NOMO-1 treated with DMSO at 0.1 percent for 48 hours (cell line): ENCODE measurements around the gene HNRNPA0.
"Not testable (repeated sequence)": the region's sequence is repeated elsewhere in the genome, so short reads cannot be mapped to it uniquely, and the experiment has no call there.

Experiments used
- DNase-seq: peaks from one replicate; lab custom pipeline; 2025; ENCODE audit not compliant: unreplicated experiment; lab: John Stamatoyannopoulos, UW

The HNRNPA0 gene

GRCh38 chr5:137754188-137754960 is at the start of gene HNRNPA0:
Gene HNRNPA0, minus strand, starts transcription at chr5:137754363. Its CDS starts 297 bp downstream, at chr5:137754066.
- peak; percentile 96 for DNase-seq

DNA sequence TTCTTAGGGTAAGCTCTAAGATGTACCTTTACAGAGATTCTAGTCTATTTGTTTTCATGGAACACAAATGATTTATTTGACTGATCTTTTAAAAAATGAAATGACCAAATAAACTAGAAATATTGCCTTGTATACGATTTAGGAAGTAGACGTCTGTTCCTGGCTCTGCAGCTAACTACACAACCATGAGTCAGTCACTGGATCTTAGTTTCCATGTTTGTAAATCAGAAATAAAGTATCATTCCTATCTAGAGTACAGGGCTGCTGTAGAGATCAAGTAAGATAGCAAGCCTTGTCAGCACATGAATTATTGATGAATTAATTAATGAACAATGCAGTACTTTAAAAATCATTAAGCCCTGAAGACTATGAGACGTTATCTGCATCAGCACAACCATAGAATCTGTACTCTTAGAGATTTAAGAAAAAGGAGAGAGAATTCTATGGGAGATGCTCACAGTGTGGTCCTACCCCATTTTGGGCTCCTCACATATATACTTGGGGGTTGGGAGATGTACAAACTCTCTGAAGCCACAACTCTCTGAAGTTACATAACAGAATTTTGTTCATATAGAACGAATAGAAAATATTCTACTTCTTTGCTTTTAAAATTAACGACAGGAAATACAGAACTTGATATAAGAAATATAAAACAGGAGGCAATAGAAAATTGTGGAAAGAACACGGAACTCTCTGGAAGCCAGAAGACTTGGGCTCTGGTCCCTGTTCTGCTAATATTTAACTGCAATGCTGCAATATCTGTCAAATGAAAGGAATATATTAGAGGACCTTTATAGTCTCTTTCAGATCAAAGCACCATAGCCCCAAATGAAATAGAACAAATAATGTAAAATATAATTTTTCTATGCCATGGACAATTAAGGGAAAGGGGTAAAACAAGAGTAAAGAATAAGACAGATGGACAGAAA is 48.4 kb upstream of the HNRNPA0 start:
- DNase-seq, result no peak

- no peak for DNase-seq
Measured at GRCh38 chr5:137800700-137801411, 46.7 kb upstream of the HNRNPA0 start.

- no peak for DNase-seq
Measured at GRCh38 chr5:137796279-137796678, 42.1 kb upstream of the HNRNPA0 start.

- no peak for DNase-seq
Measured at GRCh38 chr5:137794863-137795262, 40.7 kb upstream of the HNRNPA0 start.

- DNase-seq, result no peak
Measured at GRCh38 chr5:137792303-137792702, 38.1 kb upstream of the HNRNPA0 start.

DNA sequence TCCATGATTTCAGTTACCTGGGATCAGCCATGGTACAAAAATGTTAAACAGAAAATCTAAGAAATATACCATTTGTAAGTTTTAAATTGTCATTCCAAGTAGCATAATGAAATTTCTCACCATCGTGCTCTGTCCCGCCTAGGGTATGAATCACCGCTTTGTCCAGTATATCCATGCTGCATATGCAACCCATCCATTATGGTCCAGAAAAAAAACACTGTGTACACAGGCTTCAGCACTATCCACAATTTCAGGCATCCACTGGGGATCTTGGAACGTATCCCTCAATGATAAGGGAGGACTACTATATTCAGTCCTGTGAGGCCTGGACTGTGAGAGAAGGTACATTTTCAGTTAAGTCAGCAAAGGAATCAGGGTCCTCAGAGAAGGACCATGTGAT is 37.6 kb upstream of the HNRNPA0 start:
- no peak for DNase-seq

- no peak for DNase-seq
Measured at GRCh38 chr5:137791387-137791786, 37.2 kb upstream of the HNRNPA0 start.

DNA sequence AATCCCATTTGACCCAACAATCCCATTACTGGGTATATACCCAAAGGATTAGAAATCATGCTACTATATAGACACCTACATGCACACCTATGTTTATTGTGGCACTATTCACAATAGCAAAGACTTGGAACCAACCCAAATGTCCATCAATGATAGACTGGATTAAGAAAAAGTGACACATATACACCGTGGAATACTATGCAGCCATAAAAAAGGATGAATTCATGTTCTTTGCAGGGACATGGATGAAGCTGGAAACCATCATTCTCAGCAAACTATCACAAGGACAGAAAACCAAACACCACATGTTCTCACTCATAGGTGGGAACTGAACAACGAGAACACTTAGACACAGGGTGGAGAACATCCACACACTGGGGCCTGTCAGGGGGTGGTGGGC is 34.4 kb upstream of the HNRNPA0 start:
- not testable (repeated sequence) for DNase-seq

- DNase-seq, result no peak
Measured at GRCh38 chr5:137782984-137783536, 28.9 kb upstream of the HNRNPA0 start.

DNA sequence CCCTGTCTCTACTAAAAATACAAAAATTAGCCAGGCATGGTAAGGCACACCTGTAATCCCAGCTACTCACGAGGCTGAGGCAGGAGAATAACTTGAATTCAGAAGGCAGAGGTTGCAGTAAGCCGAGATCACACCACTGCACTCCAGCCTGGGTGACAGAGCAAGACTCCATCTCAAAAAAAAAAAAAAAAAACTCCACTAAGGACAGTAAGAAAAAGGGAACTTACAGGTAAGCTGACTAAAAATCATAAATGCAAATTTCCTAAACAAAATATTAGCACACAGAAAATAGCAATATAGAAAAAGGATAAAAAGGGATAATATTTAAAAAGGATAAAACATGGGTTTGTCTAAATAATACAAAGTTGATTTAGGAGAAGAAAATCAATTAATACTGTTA is 27.9 kb upstream of the HNRNPA0 start:
- DNase-seq, result no peak

GRCh38 chr5:137778772-137779564 is 24.8 kb upstream of the HNRNPA0 start:
- DNase-seq, result peak; percentile 41

- not testable (repeated sequence) for DNase-seq
Measured at GRCh38 chr5:137767937-137768336, 13.8 kb upstream of the HNRNPA0 start.

GRCh38 chr5:137761566-137761965 is 7.4 kb upstream of the HNRNPA0 start:
- no peak for DNase-seq

DNA sequence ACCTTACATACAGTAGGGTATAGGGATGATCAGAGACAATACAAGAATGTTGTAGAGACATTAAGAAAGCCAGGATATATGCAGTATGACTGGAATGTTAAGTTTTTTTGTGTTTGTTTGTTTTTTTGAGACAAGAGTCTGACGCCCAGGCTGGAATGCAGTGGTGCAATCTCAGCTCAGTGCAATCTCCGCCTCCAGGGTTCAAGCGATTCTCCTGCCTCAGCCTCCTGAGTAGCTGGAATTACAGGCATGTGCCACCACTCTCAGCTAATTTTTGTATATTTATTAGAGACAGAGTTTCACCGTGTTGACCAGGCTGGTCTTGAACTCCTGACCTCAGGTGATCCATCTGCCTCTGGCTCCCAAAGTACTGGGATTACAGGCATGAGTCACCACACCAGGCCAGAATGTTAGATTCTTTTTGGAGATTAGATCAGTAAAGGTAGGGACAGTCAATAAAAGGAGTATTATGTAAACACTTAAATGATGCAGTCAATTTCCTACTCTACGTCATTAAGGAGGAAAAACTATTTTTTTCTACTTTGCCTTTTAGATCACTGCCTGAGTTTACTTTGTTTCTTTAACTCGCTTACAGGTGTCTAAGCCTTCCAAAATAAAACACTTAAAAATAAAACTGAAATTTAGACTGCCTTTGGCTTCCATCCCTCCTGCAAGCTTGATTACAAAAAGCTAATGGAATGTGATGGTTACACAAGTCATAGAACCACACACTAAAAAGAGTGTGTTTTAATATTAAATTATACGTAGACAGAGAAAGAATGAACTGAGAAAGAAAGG is 6.8 kb upstream of the HNRNPA0 start:
- DNase-seq, result no peak

DNA sequence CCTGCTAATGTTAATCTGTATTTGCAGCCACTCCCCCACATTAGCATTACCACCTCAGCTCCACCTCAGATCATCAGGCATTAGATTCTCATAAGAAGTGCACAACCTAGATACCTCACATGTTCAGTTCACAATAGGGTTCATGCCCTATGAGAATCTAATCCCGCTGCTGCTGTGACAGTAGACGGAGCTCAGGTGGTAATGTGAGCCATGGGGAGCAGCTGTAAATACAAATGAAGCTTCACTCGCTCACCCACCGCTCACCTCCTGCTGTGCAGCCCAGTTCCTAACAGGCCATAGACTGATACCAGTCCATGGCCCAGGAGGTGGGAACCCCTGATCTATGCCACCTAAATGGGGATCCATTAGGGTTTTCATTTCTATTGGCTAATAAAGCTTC is 6.1 kb upstream of the HNRNPA0 start:
- no peak for DNase-seq

DNA sequence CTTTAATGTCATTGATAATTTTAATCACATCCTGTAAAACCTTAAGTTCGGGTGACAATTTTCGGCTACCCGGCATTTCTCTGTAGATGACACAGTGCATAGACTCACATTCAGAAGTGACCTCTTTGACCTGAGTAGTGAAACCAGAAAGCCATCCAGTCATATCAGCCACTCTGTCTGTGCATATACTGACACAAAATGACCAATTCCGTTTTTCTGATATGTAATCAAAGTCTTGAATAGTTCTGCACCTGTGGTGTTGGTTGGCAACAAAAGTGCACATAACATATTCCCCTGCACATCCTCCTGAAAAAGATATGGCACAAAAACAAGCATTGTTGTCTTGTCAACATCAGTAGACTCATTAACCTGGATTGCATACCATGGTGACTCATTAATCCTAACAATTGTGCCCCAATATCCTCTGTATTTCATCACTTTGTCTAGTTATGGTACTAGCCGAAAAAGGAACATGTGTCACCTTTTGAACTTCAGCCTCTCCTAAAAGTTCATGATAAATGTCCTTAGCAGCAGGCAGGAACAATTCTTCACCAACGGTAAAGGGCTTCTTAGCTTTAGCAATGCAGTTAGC is 4.6 kb upstream of the HNRNPA0 start:
- no peak for DNase-seq

DNA sequence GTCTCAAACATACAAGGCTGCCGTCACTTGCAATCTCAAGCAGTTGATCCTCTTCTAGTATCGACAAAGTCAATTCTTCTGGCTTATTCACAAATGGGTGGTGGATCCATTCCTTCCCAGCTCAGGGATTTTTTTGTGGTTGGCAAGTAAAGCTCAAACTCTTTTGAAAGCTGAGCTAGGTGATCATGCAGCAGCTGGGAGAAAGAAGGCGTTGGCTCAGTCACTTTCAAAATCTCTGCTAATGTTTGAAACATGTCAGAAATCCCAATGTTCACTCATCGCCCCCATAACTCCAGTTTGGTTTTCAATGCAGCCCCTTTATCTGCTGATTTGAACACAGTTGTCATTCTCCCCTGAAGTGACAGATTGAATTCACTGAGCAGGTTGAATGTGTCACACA is 4.0 kb upstream of the HNRNPA0 start:
- DNase-seq, result no peak

GRCh38 chr5:137757634-137758033 is 3.5 kb upstream of the HNRNPA0 start:
- no peak for DNase-seq
